Stimulated activated CD4-positive, alpha-beta T cell treated with anti-CD3 and anti-CD28 coated beads, Interleukin-2, amount 100 ng/mL, for 48 hours (primary cell): ENCODE data around the gene ST6GALNAC2.

Experiments
- DNase-seq, 2 donors: peaks; one replicate each; pipeline ENCODE4 v3.0.0-alpha.2; 2020

Gene ST6GALNAC2

GRCh38 chr17:76599694-76600460, 14.2 kb upstream of the ST6GALNAC2 start:
- DNase-seq, result no peak

GRCh38 chr17:76598004-76598439, 12.4 kb upstream of the ST6GALNAC2 start:
- no peak for DNase-seq

- DNase-seq, result no peak
Observed at GRCh38 chr17:76597156-76598003, 11.7 kb upstream of the ST6GALNAC2 start.

DNA sequence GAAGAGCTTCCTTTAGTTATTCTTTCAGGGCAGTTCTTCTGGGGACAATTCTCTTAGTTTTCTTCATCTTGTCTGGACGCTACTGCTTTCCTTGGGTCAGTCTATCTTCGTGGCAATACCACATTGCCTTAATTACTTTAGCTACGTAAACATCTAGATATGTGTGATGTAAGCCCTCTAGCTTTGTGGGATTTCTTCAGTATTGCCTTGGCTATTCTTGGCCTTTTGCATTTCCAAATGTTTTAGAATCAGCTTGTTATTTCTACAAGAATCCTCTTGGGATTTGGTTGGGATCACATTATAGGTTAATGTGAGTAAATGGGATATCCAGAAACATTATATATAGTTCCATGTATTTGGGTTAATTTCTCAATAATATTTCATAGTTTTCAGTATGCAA, 9.0 kb upstream of the ST6GALNAC2 start:
- DNase-seq, result no peak

- DNase-seq, result no peak
Observed at GRCh38 chr17:76593959-76594358, 8.3 kb upstream of the ST6GALNAC2 start.

- DNase-seq, result no peak
Observed at GRCh38 chr17:76593384-76593826, 7.7 kb upstream of the ST6GALNAC2 start.

GRCh38 chr17:76588182-76588581, 2.5 kb upstream of the ST6GALNAC2 start:
- no peak for DNase-seq

- DNase-seq, result no peak
Observed at GRCh38 chr17:76586741-76587487, 1.3 kb upstream of the ST6GALNAC2 start.

- DNase-seq, result no peak
Observed at GRCh38 chr17:76585033-76585648, 519 bp downstream of the ST6GALNAC2 start.

GRCh38 chr17:76584427-76585032, 1.1 kb downstream of the ST6GALNAC2 start:
- DNase-seq, result no peak

DNA sequence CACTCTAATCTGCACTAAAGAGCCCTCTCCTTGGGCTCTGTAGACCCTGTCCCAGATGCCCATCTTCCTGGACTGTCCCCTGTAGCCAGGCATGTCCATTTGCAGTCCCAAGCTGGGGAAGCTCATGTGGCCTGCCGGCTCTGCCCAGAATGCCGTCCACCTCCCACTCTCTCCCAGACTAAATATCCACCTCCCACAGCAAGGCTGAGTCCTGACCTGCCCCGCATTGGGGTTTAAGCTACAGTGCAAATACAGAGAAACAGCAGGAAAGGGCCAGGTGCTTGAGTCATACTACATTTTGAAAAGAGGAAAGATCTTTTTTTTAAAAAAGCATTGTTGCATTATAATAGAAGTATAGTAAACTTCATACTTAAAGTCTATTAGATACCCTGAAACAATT, 3.0 kb downstream of the ST6GALNAC2 start:
- no peak for DNase-seq

GRCh38 chr17:76581515-76581914, 4.1 kb downstream of the ST6GALNAC2 start:
- DNase-seq, result no peak

DNA sequence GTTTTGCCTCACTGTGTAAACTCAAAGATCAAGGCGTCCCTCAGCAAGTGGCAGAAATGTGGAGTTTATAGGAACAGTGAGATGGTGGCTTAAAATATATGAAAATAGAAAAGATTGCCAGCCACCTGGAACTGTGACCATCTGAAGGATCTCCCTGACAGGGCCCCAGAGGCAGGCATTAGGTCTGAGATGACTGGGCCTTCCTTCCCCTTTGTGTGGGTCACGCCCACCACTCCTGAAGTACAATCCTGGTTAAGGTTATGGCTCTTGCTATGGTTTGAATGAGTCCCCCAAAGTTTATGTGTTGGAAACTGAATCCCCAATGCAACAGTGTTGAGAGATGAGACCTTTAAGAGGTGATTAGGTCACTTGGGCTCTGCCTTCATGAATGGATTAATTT, 6.4 kb downstream of the ST6GALNAC2 start:
- DNase-seq, result no peak

DNA sequence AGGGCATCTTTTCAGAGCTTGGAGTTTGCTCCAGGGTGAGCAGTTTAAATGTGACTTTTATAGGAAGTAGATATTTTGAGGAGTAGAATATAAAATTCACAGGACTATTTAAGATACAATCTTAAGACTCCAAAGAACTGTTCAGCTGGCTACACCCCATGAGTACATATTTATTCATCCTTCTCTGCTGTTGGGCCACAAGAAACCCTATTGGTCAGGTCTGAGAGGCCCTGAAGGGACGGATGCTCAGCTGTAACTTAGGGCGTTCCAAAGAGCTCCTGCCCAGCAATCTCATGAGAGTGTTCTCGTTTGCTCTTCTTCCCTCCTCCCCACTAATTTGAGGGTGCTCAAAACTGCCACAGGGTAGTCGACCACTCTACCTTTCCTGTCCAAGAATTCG, 7.3 kb downstream of the ST6GALNAC2 start:
- no peak for DNase-seq

DNA sequence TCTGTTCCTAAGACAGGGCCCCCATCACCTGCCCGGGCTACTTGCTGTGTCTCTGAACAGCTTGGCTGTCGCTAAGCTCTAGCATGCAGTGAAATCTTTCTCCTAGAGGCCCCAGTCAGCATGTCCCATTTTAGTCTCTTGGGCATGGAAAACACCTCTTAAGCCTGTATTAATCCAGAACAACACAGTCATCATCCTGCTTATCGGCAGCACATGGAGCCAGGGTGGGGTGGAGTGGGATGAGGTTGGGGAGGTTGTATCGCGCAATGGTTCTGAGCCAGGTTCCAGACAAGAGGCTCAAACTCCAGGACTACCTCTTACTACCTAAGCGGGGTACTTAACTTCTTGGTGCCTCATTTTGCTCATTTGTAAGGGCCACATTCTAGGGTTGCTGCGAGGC, 7.8 kb downstream of the ST6GALNAC2 start:
- no peak for DNase-seq

DNA sequence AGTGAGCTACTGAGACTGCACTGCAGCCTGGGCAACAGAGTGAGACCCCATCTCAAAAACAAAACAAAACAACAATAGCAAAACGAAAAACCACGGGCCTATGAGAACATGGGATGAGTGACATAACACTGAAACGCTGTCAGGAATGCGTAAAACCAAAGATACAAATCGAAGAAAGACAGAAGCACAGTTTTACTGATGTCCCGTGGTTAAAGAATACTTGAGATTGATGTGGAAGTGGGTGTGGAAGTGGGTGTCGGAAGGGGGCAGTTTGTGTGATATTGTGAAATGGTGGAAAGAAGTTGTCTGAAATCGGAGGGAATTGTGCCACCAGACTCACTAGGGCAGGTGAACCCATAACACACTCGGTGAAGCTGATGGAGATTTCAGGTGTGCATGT, 9.5 kb downstream of the ST6GALNAC2 start:
- no peak for DNase-seq

- DNase-seq, result no peak
Observed at GRCh38 chr17:76575570-76575969, 10.1 kb downstream of the ST6GALNAC2 start.

DNA sequence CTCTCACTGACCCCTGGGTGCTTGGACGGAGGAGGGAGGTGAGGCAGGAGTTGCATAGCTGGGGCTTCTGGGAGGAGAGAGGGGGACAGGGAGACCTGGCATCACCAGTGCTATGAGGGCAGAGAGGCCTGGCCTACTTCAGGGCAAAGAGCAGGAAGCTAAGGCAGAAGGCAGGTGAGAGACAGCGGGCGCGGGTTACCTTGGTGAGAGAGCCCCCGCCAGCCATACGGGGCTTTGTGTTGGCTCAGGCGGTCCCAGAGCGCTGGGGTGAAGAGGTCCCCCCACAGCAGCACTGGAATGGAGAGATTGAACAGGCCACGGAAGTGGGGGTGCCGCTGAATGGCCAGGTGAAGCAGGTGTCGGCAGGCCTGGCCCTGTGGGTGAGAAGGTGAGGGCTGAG, 11.5 kb downstream of the ST6GALNAC2 start:
- no peak for DNase-seq

- no peak for DNase-seq
Observed at GRCh38 chr17:76573096-76573495, 12.6 kb downstream of the ST6GALNAC2 start.

GRCh38 chr17:76572201-76572910, 13.3 kb downstream of the ST6GALNAC2 start:
- DNase-seq, result no peak

- DNase-seq, result no peak
Observed at GRCh38 chr17:76570877-76571471, 14.7 kb downstream of the ST6GALNAC2 start.
